Loucy (cell line): Measurements from ENCODE around the gene MMP3.

Experiments
- EZH2phosphoT487 ChIP-seq: fragments of 200-600 bp; IDR thresholded peaks from 2 replicates; pipeline ENCODE4 v1.6.1; 2018; ENCODE audit warnings: antibody characterized with exemption, mild to moderate bottlenecking, moderate library complexity, borderline replicate concordance
- TF ChIP-seq, protein P1 (sequence below): fragments of 200-600 bp; sonication (generic); conservative IDR thresholded peaks from 2 replicates; pipeline ENCODE4 v1.5.1; 2014; ENCODE audit warnings: mild to moderate bottlenecking, antibody characterized with exemption, low read length

GRCh38 chr11:102836290-102836875 lies 7.0 kb downstream of the MMP3 start:
- TF ChIP-seq, protein P1, sequence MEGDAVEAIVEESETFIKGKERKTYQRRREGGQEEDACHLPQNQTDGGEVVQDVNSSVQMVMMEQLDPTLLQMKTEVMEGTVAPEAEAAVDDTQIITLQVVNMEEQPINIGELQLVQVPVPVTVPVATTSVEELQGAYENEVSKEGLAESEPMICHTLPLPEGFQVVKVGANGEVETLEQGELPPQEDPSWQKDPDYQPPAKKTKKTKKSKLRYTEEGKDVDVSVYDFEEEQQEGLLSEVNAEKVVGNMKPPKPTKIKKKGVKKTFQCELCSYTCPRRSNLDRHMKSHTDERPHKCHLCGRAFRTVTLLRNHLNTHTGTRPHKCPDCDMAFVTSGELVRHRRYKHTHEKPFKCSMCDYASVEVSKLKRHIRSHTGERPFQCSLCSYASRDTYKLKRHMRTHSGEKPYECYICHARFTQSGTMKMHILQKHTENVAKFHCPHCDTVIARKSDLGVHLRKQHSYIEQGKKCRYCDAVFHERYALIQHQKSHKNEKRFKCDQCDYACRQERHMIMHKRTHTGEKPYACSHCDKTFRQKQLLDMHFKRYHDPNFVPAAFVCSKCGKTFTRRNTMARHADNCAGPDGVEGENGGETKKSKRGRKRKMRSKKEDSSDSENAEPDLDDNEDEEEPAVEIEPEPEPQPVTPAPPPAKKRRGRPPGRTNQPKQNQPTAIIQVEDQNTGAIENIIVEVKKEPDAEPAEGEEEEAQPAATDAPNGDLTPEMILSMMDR: no peak
- TF ChIP-seq EZH2phosphoT487: no peak
